HCT116 (cell line): ENCODE data around the gene ABL1. TPM values are rescaled to one million over a fixed set of nuclear protein-coding genes. Genes with fewer than 3 reads are reported as not detected.

ENCODE experiments used
- ATAC-seq: fragments of 200-7000 bp; cut with Tn5 transposase; 2 replicates; pipeline ENCODE4 v1.9.1; 2020; ENCODE audit warnings: mild to moderate bottlenecking, moderate library complexity
- BruUV-seq: library from RNA; stranded (reverse); fragments of 400-500 nt; replicated peaks from 2 replicates; lab custom pipeline; 2021; lab: Mats Ljungman, UMichigan
- CTCF ChIA-PET: fragments of 300-600 bp; sonication (Branson Sonifier 250); formaldehyde crosslinking; loops from one replicate; lab custom pipeline; 2021; ENCODE audit warnings: antibody characterized with exemption; lab: Charles Lee
- POLR2A ChIA-PET: fragments of 300-600, 350-600 bp; sonication (Branson Sonifier 250); formaldehyde crosslinking; loops from one replicate; lab custom pipeline; 2021; ENCODE audit warnings: antibody characterized with exemption; lab: Charles Lee
- RAD21 ChIA-PET, 2 experiments: fragments of 300-600 bp; sonication (Branson Sonifier 250); formaldehyde crosslinking; loops; one replicate each; lab custom pipeline; 2023; ENCODE audit warnings: low total read pairs in 2 of 2; ENCODE audit not compliant: uncharacterized antibody in 2 of 2, unreplicated experiment in 2 of 2, low non-redundant PET in 1 of 2; lab: Charles Lee
- DNase-seq: peaks from one replicate; pipeline ENCODE4 v3.0.0-alpha.2; 2010; ENCODE audit warnings: low read depth, low spot score
- H2AFZ ChIP-seq: fragments of 200-600 bp; shearing (Covaris generic), sonication (generic); 2 replicates; pipeline ENCODE4 v1.6.1; 2017; ENCODE audit warnings: low read depth, mixed run types, mixed read lengths, antibody characterized with exemption, low read length; ENCODE audit not compliant: poor library complexity, severe bottlenecking
- H3K27ac ChIP-seq: 2 replicates; pipeline ENCODE4 v1.5.1; 2012; ENCODE audit warnings: low read depth, low read length
- H3K27me3 ChIP-seq: fragments of 200-600 bp; sonication (generic); 2 replicates; pipeline ENCODE4 v1.6.1; 2016; ENCODE audit warnings: mixed run types, low read length, mixed read lengths; ENCODE audit not compliant: insufficient read depth
- H3K36me3 ChIP-seq, 2 experiments: fragments of 200-500 bp in 1 of 2; fragments of 200-600 bp in 1 of 2; sonication (Bioruptor generic) in 1 of 2; sonication (generic) in 1 of 2; 2 replicates each; pipeline versions ENCODE4 v1.5.1 to v1.6.1; 2014 to 2016; ENCODE audit warnings: low read length in 2 of 2, inconsistent platforms in 1 of 2, mixed read lengths in 1 of 2, mixed run types in 1 of 2; ENCODE audit not compliant: insufficient read depth in 2 of 2, control insufficient read depth in 1 of 2
- H3K4me1 ChIP-seq, 2 experiments: fragments of 200-600 bp in 1 of 2; sonication (generic) in 1 of 2; 2 replicates each; pipeline versions ENCODE4 v1.5.1 to v1.6.1; 2012 to 2017; ENCODE audit warnings: low read length in 2 of 2, inconsistent platforms in 1 of 2, mild to moderate bottlenecking in 1 of 2, mixed read lengths in 1 of 2, mixed run types in 1 of 2, moderate library complexity in 1 of 2; ENCODE audit not compliant: insufficient read depth in 2 of 2, control insufficient read depth in 1 of 2
- H3K4me2 ChIP-seq: fragments of 200-600 bp; sonication (generic); 2 replicates; pipeline ENCODE4 v1.6.1; 2017; ENCODE audit warnings: mixed run types, low read length, mixed read lengths
- H3K4me3 ChIP-seq, 2 experiments: fragments of 200-600 bp in 1 of 2; sonication (generic) in 1 of 2; replicated peaks in 1 of 2; 2 replicates each; pipeline ENCODE4 v1.5.1; 2011 to 2016; ENCODE audit warnings: low read length in 2 of 2, control low read depth in 1 of 2, low read depth in 1 of 2, mild to moderate bottlenecking in 1 of 2, mixed read lengths in 1 of 2, mixed run types in 1 of 2
- H3K79me2 ChIP-seq: fragments of 200-600 bp; sonication (generic); 2 replicates; pipeline ENCODE4 v1.6.1; 2017; ENCODE audit warnings: mild to moderate bottlenecking, mixed run types, low read length, moderate library complexity, mixed read lengths; ENCODE audit not compliant: insufficient read depth
- H3K9ac ChIP-seq: fragments of 200-600 bp; sonication (generic); 2 replicates; pipeline ENCODE4 v1.6.1; 2016; ENCODE audit warnings: low read length, mixed read lengths
- H3K9me2 ChIP-seq: fragments of 200-600 bp; sonication (generic), shearing (Covaris generic); 2 replicates; pipeline ENCODE4 v1.6.1; 2017; ENCODE audit warnings: mixed run types, mild to moderate bottlenecking, moderate library complexity; ENCODE audit not compliant: insufficient read depth
- H3K9me3 ChIP-seq, 2 experiments: fragments of 200-500 bp in 1 of 2; fragments of 200-600 bp in 1 of 2; sonication (Bioruptor generic) in 1 of 2; sonication (generic) in 1 of 2; 2 replicates each; pipeline ENCODE4 v1.6.1; 2014 to 2017; ENCODE audit warnings: low read length in 2 of 2, mixed read lengths in 2 of 2, inconsistent platforms in 1 of 2, low read depth in 1 of 2, mild to moderate bottlenecking in 1 of 2, mixed run types in 1 of 2, moderate library complexity in 1 of 2; ENCODE audit not compliant: control insufficient read depth in 1 of 2, insufficient read depth in 1 of 2
- H4K20me1 ChIP-seq: fragments of 200-600 bp; sonication (generic), shearing (Covaris generic); 2 replicates; pipeline ENCODE4 v1.6.1; 2017; ENCODE audit warnings: mixed run types, mild to moderate bottlenecking, moderate library complexity; ENCODE audit not compliant: insufficient read depth
- SIN3A ChIP-seq: IDR thresholded peaks from 2 replicates; pipeline ENCODE4 v1.6.1; 2012; ENCODE audit warnings: low read depth
- SRF ChIP-seq: IDR thresholded peaks from 2 replicates; pipeline ENCODE4 v1.6.1; 2012; ENCODE audit warnings: low read depth
- ZNF274 ChIP-seq: fragments of 200-500 bp; sonication (Bioruptor generic); IDR thresholded peaks from 2 replicates; pipeline ENCODE4 v1.6.1; 2014; ENCODE audit warnings: mild to moderate bottlenecking, low read depth, low read length, inconsistent platforms
- intact Hi-C: fragments of 100-400 bp; cut with micrococcal nuclease; formaldehyde crosslinking; loops from 2 replicates; pipeline ENCODE4 v1.10.0; 2022
- total RNA-seq: library from RNA; stranded (reverse); gene quantifications from one replicate; pipeline ENCODE4 v1.2.1, GENCODE V29; 2021; ENCODE audit not compliant: unreplicated experiment
- TF ChIP-seq, protein P1 (sequence below): IDR thresholded peaks from 2 replicates; pipeline ENCODE4 v1.6.1; 2012; ENCODE audit warnings: low read depth

The ABL1 gene
- total RNA-seq, 1 experiment from 2014 or later: 54.7 TPM

DNA sequence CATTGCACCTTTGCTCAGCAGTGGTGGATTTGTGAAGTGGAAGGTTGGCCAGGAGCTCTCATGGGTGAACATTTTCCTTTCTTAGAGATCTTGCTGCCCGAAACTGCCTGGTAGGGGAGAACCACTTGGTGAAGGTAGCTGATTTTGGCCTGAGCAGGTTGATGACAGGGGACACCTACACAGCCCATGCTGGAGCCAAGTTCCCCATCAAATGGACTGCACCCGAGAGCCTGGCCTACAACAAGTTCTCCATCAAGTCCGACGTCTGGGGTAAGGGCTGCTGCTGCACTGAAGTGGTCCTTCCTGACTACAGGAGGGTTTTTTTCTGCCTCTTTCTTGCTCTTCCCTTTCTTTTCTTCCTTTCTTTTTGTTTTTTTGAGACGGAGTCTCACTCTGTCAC is 39.7 kb downstream of the ABL1 start:
- POLR2A ChIA-PET: no interaction called here
- Histone ChIP-seq H2AFZ (no peak overlapping the region), H3K36me3 (peaks cover 32 to 46% of the 10 kb centered on the region in 2 experiments; a peak in 3 of 4 replicates), H3K4me2 (no peak overlapping the region), H3K4me3 (no peak overlapping the region), H3K27me3 (no peaks in the 10 kb centered on the region), H4K20me1 (no peaks in the 10 kb centered on the region; the same call in 1 of the 2 replicates), H3K27ac (no peak overlapping the region), H3K9me3 (no peaks in the 10 kb centered on the region), H3K79me2 (peaks cover 10% of the 10 kb centered on the region; the same call in 1 of the 2 replicates), H3K9ac (no peak overlapping the region), H3K4me1 (no peaks in the 10 kb centered on the region), H3K9me2 (no peaks in the 10 kb centered on the region)
- intact Hi-C loops: no loop called here
- RAD21 ChIA-PET: no interaction called here
- CTCF ChIA-PET: no interaction called here
- no peak for ATAC-seq
- no peak for DNase-seq
- TF ChIP-seq SIN3A (no peak), ZNF274 (no peak)
- no TSS peak for BruUV-seq

DNA sequence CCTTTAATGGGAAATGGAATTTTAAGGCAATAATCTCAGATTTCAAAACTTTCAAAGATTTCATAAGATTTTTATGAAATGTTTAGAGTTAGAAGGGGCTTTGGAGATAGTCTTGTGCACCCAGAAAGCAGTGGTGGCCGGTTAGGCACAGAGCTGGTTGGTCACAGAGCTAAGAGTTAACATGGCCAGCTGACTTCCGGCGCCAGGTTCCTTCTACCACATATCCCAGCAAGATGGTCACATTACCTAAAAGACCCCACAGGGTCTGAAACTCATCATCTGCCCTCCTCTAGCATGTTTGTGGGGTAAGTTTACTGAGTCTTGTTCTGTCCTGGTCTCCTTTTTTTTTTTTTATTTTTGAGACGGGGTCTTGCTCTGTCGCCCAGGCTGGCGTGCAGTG is 42.2 kb downstream of the ABL1 start:
- RAD21 ChIA-PET: interaction anchor here in 1 of 2 experiments (0.8 kb wide), 1 partner anchor 121 kb away, joined by 3 read pairs; no protein-coding TSS in a partner anchor
- Histone ChIP-seq H3K27me3 (no peaks in the 10 kb centered on the region), H3K4me3 (no peak overlapping the region), H3K9me2 (no peaks in the 10 kb centered on the region), H3K79me2 (no peaks in the 10 kb centered on the region), H3K9ac (no peak overlapping the region), H3K9me3 (no peaks in the 10 kb centered on the region), H3K27ac (no peak overlapping the region), H2AFZ (no peak overlapping the region), H4K20me1 (no peaks in the 10 kb centered on the region), H3K4me1 (no peaks in the 10 kb centered on the region; a peak in 1 of 4 replicates), H3K36me3 (peaks cover 27 to 53% of the 10 kb centered on the region in 2 experiments; a peak in 3 of 4 replicates), H3K4me2 (no peak overlapping the region)
- ATAC-seq (no peak), DNase-seq (no peak)
- no TSS peak for BruUV-seq
- POLR2A ChIA-PET: no interaction called here
- CTCF ChIA-PET: interaction anchor here (2.6 kb wide), 1 partner anchor 121 kb away, joined by 11 read pairs; no protein-coding TSS in a partner anchor
- TF ChIP-seq, protein P1, sequence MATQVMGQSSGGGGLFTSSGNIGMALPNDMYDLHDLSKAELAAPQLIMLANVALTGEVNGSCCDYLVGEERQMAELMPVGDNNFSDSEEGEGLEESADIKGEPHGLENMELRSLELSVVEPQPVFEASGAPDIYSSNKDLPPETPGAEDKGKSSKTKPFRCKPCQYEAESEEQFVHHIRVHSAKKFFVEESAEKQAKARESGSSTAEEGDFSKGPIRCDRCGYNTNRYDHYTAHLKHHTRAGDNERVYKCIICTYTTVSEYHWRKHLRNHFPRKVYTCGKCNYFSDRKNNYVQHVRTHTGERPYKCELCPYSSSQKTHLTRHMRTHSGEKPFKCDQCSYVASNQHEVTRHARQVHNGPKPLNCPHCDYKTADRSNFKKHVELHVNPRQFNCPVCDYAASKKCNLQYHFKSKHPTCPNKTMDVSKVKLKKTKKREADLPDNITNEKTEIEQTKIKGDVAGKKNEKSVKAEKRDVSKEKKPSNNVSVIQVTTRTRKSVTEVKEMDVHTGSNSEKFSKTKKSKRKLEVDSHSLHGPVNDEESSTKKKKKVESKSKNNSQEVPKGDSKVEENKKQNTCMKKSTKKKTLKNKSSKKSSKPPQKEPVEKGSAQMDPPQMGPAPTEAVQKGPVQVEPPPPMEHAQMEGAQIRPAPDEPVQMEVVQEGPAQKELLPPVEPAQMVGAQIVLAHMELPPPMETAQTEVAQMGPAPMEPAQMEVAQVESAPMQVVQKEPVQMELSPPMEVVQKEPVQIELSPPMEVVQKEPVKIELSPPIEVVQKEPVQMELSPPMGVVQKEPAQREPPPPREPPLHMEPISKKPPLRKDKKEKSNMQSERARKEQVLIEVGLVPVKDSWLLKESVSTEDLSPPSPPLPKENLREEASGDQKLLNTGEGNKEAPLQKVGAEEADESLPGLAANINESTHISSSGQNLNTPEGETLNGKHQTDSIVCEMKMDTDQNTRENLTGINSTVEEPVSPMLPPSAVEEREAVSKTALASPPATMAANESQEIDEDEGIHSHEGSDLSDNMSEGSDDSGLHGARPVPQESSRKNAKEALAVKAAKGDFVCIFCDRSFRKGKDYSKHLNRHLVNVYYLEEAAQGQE: no peak
- no peak for TF ChIP-seq SRF
- intact Hi-C loops: no loop called here
